ENCODE measurements around the gene TSACC. TPM values are rescaled to one million over a fixed set of nuclear protein-coding genes. Genes with fewer than 3 reads are reported as not detected.

Gene TSACC
- total RNA-seq, 1 experiment from 2014 or later, result 1.3 TPM

Other genes with a start within 250 kb of the TSACC start
- 1,337 and 1,568 TPM in 2 replicates for gene LMNA, start 223.8 kb upstream of the TSACC start, total RNA-seq (2014; rRNA removed; shearing (Covaris generic); ENCODE audit: low replicate concordance)
- gene SEMA4A, start 184.9 kb upstream of the TSACC start, total RNA-seq (2014; rRNA removed; shearing (Covaris generic); ENCODE audit: low replicate concordance), result 0.49 TPM in 1 of 2 replicates, not detected in the other
- gene SLC25A44, start 144.4 kb upstream of the TSACC start, total RNA-seq (2014; rRNA removed; shearing (Covaris generic); ENCODE audit: low replicate concordance), result 12.7 and 13.1 TPM in 2 replicates
- gene PMF1, start 125.5 kb upstream of the TSACC start, total RNA-seq (2014; rRNA removed; shearing (Covaris generic); ENCODE audit: low replicate concordance), result 161 and 219 TPM in 2 replicates
- gene BGLAP, start 96.3 kb upstream of the TSACC start, total RNA-seq (2014; rRNA removed; shearing (Covaris generic); ENCODE audit: low replicate concordance), result 2.3 TPM in 1 of 2 replicates, not detected in the other
- 0.59 TPM in 1 of 2 replicates, not detected in the other for gene PAQR6, start 90.5 kb upstream of the TSACC start, total RNA-seq (2014; rRNA removed; shearing (Covaris generic); ENCODE audit: low replicate concordance)
- gene SMG5, start 55.7 kb upstream of the TSACC start, total RNA-seq (2014; rRNA removed; shearing (Covaris generic); ENCODE audit: low replicate concordance), result 75.7 and 99.5 TPM in 2 replicates
- 2.4 and 5.8 TPM in 2 replicates for gene TMEM79, start 54.2 kb upstream of the TSACC start, total RNA-seq (2014; rRNA removed; shearing (Covaris generic); ENCODE audit: low replicate concordance)
- gene GLMP, start 42.8 kb upstream of the TSACC start, total RNA-seq (2014; rRNA removed; shearing (Covaris generic); ENCODE audit: low replicate concordance), result 2.9 and 8.7 TPM in 2 replicates
- gene VHLL, start 39.2 kb upstream of the TSACC start, total RNA-seq (2014; rRNA removed; shearing (Covaris generic); ENCODE audit: low replicate concordance), result not detected in 2 replicates
- 1,070 and 1,240 TPM in 2 replicates for gene CCT3, start 234 bp upstream of the TSACC start, total RNA-seq (2014; rRNA removed; shearing (Covaris generic); ENCODE audit: low replicate concordance)
- gene RHBG, start 30.7 kb downstream of the TSACC start, total RNA-seq (2014; rRNA removed; shearing (Covaris generic); ENCODE audit: low replicate concordance), result not detected in 2 replicates
- 3.4 and 11.7 TPM in 2 replicates for gene MEF2D, start 162.2 kb downstream of the TSACC start, total RNA-seq (2014; rRNA removed; shearing (Covaris generic); ENCODE audit: low replicate concordance)
- 18.7 and 20.7 TPM in 2 replicates for gene IQGAP3, start 234.0 kb downstream of the TSACC start, total RNA-seq (2014; rRNA removed; shearing (Covaris generic); ENCODE audit: low replicate concordance)
- not detected in 2 replicates for gene TTC24, start 241.2 kb downstream of the TSACC start, total RNA-seq (2014; rRNA removed; shearing (Covaris generic); ENCODE audit: low replicate concordance)